Measurements from ENCODE around the gene LRRN2.

DNA sequence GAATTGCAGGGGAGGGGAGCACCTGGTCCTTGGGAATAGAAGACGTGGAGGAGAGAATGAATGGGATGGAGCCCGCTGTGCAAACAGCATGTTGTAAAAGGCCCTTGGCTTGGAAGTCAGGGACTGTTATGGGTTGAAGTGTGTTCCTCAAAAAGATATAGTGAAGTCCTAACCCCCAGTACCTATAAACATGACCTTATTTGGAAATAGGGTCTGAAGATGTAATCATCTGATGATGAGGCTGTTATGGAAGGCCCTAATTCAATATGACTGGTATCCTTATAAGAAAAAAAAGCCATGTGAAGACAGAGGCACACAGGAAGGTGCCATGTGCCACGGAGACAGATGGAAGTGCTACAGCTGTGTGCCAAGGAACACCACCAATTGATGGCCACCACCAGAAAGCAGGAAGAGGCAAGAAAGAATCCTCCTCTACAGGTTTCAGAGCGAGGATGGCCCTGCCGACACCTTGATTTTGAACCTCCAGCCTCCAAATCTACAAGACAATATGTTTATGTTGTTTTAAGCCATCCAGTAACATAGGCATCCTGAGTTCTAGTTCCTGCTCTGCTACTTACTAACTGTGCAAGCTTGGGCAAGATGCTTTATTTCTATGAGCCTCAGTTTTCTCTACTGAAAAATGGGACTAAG lies 51.2 kb downstream of the LRRN2 start:
- TF ChIP-seq POLR2AphosphoS5 (IDR thresholded peaks at IDR 0.05; ENCODE audit: low read depth, low read length) = no peak
- TF ChIP-seq, protein P1, sequence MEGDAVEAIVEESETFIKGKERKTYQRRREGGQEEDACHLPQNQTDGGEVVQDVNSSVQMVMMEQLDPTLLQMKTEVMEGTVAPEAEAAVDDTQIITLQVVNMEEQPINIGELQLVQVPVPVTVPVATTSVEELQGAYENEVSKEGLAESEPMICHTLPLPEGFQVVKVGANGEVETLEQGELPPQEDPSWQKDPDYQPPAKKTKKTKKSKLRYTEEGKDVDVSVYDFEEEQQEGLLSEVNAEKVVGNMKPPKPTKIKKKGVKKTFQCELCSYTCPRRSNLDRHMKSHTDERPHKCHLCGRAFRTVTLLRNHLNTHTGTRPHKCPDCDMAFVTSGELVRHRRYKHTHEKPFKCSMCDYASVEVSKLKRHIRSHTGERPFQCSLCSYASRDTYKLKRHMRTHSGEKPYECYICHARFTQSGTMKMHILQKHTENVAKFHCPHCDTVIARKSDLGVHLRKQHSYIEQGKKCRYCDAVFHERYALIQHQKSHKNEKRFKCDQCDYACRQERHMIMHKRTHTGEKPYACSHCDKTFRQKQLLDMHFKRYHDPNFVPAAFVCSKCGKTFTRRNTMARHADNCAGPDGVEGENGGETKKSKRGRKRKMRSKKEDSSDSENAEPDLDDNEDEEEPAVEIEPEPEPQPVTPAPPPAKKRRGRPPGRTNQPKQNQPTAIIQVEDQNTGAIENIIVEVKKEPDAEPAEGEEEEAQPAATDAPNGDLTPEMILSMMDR (IDR thresholded peaks at IDR 0.05) = no peak
- TF ChIP-seq, protein P2, sequence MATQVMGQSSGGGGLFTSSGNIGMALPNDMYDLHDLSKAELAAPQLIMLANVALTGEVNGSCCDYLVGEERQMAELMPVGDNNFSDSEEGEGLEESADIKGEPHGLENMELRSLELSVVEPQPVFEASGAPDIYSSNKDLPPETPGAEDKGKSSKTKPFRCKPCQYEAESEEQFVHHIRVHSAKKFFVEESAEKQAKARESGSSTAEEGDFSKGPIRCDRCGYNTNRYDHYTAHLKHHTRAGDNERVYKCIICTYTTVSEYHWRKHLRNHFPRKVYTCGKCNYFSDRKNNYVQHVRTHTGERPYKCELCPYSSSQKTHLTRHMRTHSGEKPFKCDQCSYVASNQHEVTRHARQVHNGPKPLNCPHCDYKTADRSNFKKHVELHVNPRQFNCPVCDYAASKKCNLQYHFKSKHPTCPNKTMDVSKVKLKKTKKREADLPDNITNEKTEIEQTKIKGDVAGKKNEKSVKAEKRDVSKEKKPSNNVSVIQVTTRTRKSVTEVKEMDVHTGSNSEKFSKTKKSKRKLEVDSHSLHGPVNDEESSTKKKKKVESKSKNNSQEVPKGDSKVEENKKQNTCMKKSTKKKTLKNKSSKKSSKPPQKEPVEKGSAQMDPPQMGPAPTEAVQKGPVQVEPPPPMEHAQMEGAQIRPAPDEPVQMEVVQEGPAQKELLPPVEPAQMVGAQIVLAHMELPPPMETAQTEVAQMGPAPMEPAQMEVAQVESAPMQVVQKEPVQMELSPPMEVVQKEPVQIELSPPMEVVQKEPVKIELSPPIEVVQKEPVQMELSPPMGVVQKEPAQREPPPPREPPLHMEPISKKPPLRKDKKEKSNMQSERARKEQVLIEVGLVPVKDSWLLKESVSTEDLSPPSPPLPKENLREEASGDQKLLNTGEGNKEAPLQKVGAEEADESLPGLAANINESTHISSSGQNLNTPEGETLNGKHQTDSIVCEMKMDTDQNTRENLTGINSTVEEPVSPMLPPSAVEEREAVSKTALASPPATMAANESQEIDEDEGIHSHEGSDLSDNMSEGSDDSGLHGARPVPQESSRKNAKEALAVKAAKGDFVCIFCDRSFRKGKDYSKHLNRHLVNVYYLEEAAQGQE (IDR thresholded peaks at IDR 0.05; ENCODE audit: insufficient read depth in 1 of 2, low read depth in 2 of 2, low read length in 1 of 2) = no peak
- TF ChIP-seq SIN3A (IDR thresholded peaks at IDR 0.05; ENCODE audit: borderline replicate concordance, insufficient read depth, low read depth, low read length) = no peak
